Endodermal cell (in vitro differentiated cells): ENCODE results near the gene REEP2. TPM values are rescaled to one million over a fixed set of nuclear protein-coding genes. Genes with fewer than 3 reads are reported as not detected.

Experiments
- DNase-seq: peaks from one replicate; pipeline ENCODE4 v3.0.0-alpha.2; 2017
- H3K27ac ChIP-seq: 2 replicates; pipeline ENCODE4 v1.5.1; 2013; ENCODE audit warnings: mild to moderate bottlenecking, low read depth, low read length, moderate library complexity
- H3K27me3 ChIP-seq: 2 replicates; pipeline ENCODE4 v1.6.1; 2013; ENCODE audit warnings: mild to moderate bottlenecking, low read length, moderate library complexity; ENCODE audit not compliant: insufficient read depth, control insufficient read depth, poor library complexity, severe bottlenecking
- H3K36me3 ChIP-seq: 2 replicates; pipeline ENCODE4 v1.7.0; 2013; ENCODE audit warnings: mild to moderate bottlenecking, low read length, moderate library complexity; ENCODE audit not compliant: control insufficient read depth, insufficient read depth
- H3K4me1 ChIP-seq: one replicate; pipeline ENCODE4 v1.7.0; 2013; ENCODE audit warnings: low read length; ENCODE audit not compliant: control insufficient read depth, insufficient read depth
- H3K4me3 ChIP-seq: 2 replicates; pipeline ENCODE4 v1.5.1; 2013; ENCODE audit warnings: mild to moderate bottlenecking, low read length, moderate library complexity
- H3K9ac ChIP-seq: 2 replicates; pipeline ENCODE4 v1.6.1; 2013; ENCODE audit warnings: mild to moderate bottlenecking, low read length, moderate library complexity; ENCODE audit not compliant: poor library complexity, severe bottlenecking; ENCODE audit errors: extremely low read depth
- H3K9me3 ChIP-seq: 2 replicates; pipeline ENCODE4 v1.6.1; 2013; ENCODE audit warnings: mild to moderate bottlenecking, low read length, moderate library complexity; ENCODE audit not compliant: control insufficient read depth
- H3K27ac Mint-ChIP-seq: 2 replicates; pipeline ENCODE4 v1.8.0; 2020; ENCODE audit warnings: mixed read lengths
- H3K27me3 Mint-ChIP-seq: 2 replicates; pipeline ENCODE4 v1.8.0; 2021; ENCODE audit warnings: mild to moderate bottlenecking, mixed read lengths; ENCODE audit not compliant: insufficient read depth
- H3K36me3 Mint-ChIP-seq: 2 replicates; pipeline ENCODE4 v1.8.0; 2020; ENCODE audit warnings: low read depth, mixed read lengths
- H3K4me1 Mint-ChIP-seq: 2 replicates; pipeline ENCODE4 v1.8.0; 2020; ENCODE audit warnings: mixed read lengths
- H3K4me3 Mint-ChIP-seq: 2 replicates; pipeline ENCODE4 v1.8.0; 2020; ENCODE audit warnings: mild to moderate bottlenecking, moderate library complexity, mixed read lengths
- H3K9me3 Mint-ChIP-seq: 2 replicates; pipeline ENCODE4 v1.8.0; 2020; ENCODE audit warnings: mild to moderate bottlenecking, mixed read lengths
- CTCF ChIP-seq: fragments of 200-600 bp; sonication (generic); conservative IDR thresholded peaks from 2 replicates; pipeline ENCODE4 v1.5.0; 2021; ENCODE audit warnings: antibody characterized with exemption, mild to moderate bottlenecking
- WGBS, 2 experiments: methylation state at CpG; one replicate each; pipeline versions ENCODE4 v1.1.5 to v1.1.7; 2013; ENCODE audit warnings: missing lambda C conversion rate in 2 of 2, mixed read lengths in 1 of 2; ENCODE audit not compliant: insufficient coverage in 1 of 2, insufficient read length in 1 of 2; 5-methylcytosine and 5-hydroxymethylcytosine counted together
- total RNA-seq, 2 donors: library from RNA; stranded (reverse); fragmentation: NEBNext Ultra II Directional in 1 of 2; extraction: Animal tissue kit (Norgen Biotek cat#: 25700) in 1 of 2; gene quantifications; 2 replicates in 1 of 2; 3 replicates in 1 of 2; pipeline ENCODE4 v1.2.1, GENCODE V29; 2021

The REEP2 gene
- total RNA-seq, 2 donors from 2014 or later = 17.7 to 26.9 TPM

GRCh38 chr5:138391859-138392386, 46.9 kb upstream of the REEP2 start:
- Histone ChIP-seq H3K4me3 (no peak overlapping the region), H3K27ac (no peak overlapping the region), H3K9ac (no peak overlapping the region), H3K9me3 (no peaks in the 10 kb centered on the region), H3K36me3 (peaks cover 66% of the 10 kb centered on the region), H3K27me3 (no peaks in the 10 kb centered on the region), H3K4me1 (no peaks in the 10 kb centered on the region)
- H3K9me3 Mint-ChIP-seq = no peaks in the 10 kb centered on the region
- H3K36me3 Mint-ChIP-seq = peaks cover 64% of the 10 kb centered on the region
- TF ChIP-seq CTCF = no peak
- DNase-seq = no peak
- no peaks in the 10 kb centered on the region for H3K4me1 Mint-ChIP-seq
- H3K4me3 Mint-ChIP-seq = no peak overlapping the region
- WGBS, 2 experiments = 93 to 96% methylated on average over 7 to 9 of the region's 9 CpGs
- H3K27me3 Mint-ChIP-seq = no peaks in the 10 kb centered on the region
- H3K27ac Mint-ChIP-seq = no peak overlapping the region

- no peak for DNase-seq
- TF ChIP-seq CTCF = no peak
- no peak overlapping the region for H3K4me3 ChIP-seq
- H3K36me3 Mint-ChIP-seq = peaks cover 77% of the 10 kb centered on the region
- H3K27ac Mint-ChIP-seq = no peak overlapping the region
- no peaks in the 10 kb centered on the region for H3K27me3 ChIP-seq
- no peak overlapping the region for H3K4me3 Mint-ChIP-seq
- H3K9ac ChIP-seq = no peak overlapping the region
- H3K9me3 Mint-ChIP-seq = no peaks in the 10 kb centered on the region
- H3K4me1 Mint-ChIP-seq = no peaks in the 10 kb centered on the region
- H3K27ac ChIP-seq = no peak overlapping the region
- no peaks in the 10 kb centered on the region for H3K4me1 ChIP-seq
- peaks cover 82% of the 10 kb centered on the region for H3K36me3 ChIP-seq
- H3K27me3 Mint-ChIP-seq = no peaks in the 10 kb centered on the region
- peaks cover 3% of the 10 kb centered on the region for H3K9me3 ChIP-seq
Measured at GRCh38 chr5:138402640-138403039, 36.2 kb upstream of the REEP2 start.

GRCh38 chr5:138408023-138408422, 30.8 kb upstream of the REEP2 start:
- Mint-ChIP-seq H3K9me3 (peaks cover 29% of the 10 kb centered on the region), H3K4me1 (no peaks in the 10 kb centered on the region), H3K36me3 (peaks cover 77% of the 10 kb centered on the region), H3K27ac (no peak overlapping the region), H3K27me3 (no peaks in the 10 kb centered on the region), H3K4me3 (no peak overlapping the region)
- no peak overlapping the region for H3K27ac ChIP-seq
- DNase-seq = no peak
- no peak overlapping the region for H3K9ac ChIP-seq
- peaks cover 30% of the 10 kb centered on the region for H3K9me3 ChIP-seq
- TF ChIP-seq CTCF = no peak
- no peaks in the 10 kb centered on the region for H3K27me3 ChIP-seq
- no peak overlapping the region for H3K4me3 ChIP-seq
- WGBS, 2 experiments = 91 to 100% methylated on average over 1 to 5 of the region's 5 CpGs
- H3K4me1 ChIP-seq = no peaks in the 10 kb centered on the region
- H3K36me3 ChIP-seq = peaks cover 77% of the 10 kb centered on the region
